Nephron progenitor cell (in vitro differentiated cells): Measurements from ENCODE around the gene ZMIZ2.
"Not testable (repeated sequence)": the region's sequence is repeated elsewhere in the genome, so short reads cannot be mapped to it uniquely, and the experiment has no call there.

Experiments used
- DNase-seq: peaks from one replicate; pipeline ENCODE4 v3.0.0; 2021
- H3K27ac Mint-ChIP-seq: 2 replicates; pipeline ENCODE4 v1.8.0; 2021; ENCODE audit warnings: mild to moderate bottlenecking, moderate library complexity, mixed read lengths
- H3K27me3 Mint-ChIP-seq: 2 replicates; pipeline ENCODE4 v1.8.0; 2021; ENCODE audit warnings: mild to moderate bottlenecking, low read depth, mixed read lengths; ENCODE audit not compliant: poor library complexity
- H3K36me3 Mint-ChIP-seq: 2 replicates; pipeline ENCODE4 v1.8.0; 2021; ENCODE audit warnings: low read depth, mixed read lengths
- H3K4me1 Mint-ChIP-seq: 2 replicates; pipeline ENCODE4 v1.8.0; 2021; ENCODE audit warnings: mixed read lengths
- H3K4me3 Mint-ChIP-seq: 2 replicates; pipeline ENCODE4 v1.8.0; 2021; ENCODE audit warnings: mild to moderate bottlenecking, moderate library complexity, mixed read lengths
- H3K9me3 Mint-ChIP-seq: 2 replicates; pipeline ENCODE4 v1.8.0; 2021; ENCODE audit warnings: mild to moderate bottlenecking, moderate library complexity, mixed read lengths
- TF ChIP-seq, protein P1 (sequence below): fragments of 200-600 bp; sonication (generic); IDR thresholded peaks from 2 replicates; pipeline ENCODE4 v1.5.0; 2021; ENCODE audit warnings: antibody characterized with exemption

ZMIZ2 gene

GRCh38 chr7:44772440-44772839 is 23.8 kb downstream of the ZMIZ2 start:
- DNase-seq: no peak
- no peak overlapping the region for H3K27ac Mint-ChIP-seq
- H3K4me1 Mint-ChIP-seq: peaks cover 39% of the 10 kb centered on the region
- H3K4me3 Mint-ChIP-seq: no peak overlapping the region
- peaks cover 21% of the 10 kb centered on the region for H3K27me3 Mint-ChIP-seq
- H3K9me3 Mint-ChIP-seq: no peaks in the 10 kb centered on the region
- TF ChIP-seq, protein P1, sequence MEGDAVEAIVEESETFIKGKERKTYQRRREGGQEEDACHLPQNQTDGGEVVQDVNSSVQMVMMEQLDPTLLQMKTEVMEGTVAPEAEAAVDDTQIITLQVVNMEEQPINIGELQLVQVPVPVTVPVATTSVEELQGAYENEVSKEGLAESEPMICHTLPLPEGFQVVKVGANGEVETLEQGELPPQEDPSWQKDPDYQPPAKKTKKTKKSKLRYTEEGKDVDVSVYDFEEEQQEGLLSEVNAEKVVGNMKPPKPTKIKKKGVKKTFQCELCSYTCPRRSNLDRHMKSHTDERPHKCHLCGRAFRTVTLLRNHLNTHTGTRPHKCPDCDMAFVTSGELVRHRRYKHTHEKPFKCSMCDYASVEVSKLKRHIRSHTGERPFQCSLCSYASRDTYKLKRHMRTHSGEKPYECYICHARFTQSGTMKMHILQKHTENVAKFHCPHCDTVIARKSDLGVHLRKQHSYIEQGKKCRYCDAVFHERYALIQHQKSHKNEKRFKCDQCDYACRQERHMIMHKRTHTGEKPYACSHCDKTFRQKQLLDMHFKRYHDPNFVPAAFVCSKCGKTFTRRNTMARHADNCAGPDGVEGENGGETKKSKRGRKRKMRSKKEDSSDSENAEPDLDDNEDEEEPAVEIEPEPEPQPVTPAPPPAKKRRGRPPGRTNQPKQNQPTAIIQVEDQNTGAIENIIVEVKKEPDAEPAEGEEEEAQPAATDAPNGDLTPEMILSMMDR: no peak
- H3K36me3 Mint-ChIP-seq: peaks cover 16% of the 10 kb centered on the region

DNA sequence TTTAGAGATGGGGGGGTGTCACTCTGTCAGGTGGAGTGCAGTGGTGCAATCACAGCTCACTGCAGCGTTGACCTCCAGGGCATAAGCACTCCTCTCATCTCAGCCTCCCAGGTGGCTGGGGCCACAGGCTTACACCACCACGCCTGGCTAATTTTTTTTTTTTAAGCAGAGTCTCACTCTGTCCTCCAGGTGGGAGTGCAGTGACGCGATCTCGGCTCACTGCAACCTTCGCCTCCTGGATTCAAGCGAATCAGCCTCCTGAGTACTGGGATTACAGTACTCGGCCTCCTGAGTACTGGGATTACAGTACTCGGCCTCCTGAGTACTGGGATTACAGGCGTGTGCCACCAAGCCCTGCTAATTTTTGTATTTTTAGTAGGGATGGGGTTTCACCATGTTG is 24.2 kb downstream of the ZMIZ2 start:
- no peak overlapping the region for H3K27ac Mint-ChIP-seq
- peaks cover 21% of the 10 kb centered on the region for H3K27me3 Mint-ChIP-seq
- H3K9me3 Mint-ChIP-seq: no peaks in the 10 kb centered on the region
- no peak overlapping the region for H3K4me3 Mint-ChIP-seq
- no peak for DNase-seq
- TF ChIP-seq, protein P1: no peak
- peaks cover 35% of the 10 kb centered on the region for H3K4me1 Mint-ChIP-seq
- peaks cover 12% of the 10 kb centered on the region for H3K36me3 Mint-ChIP-seq

GRCh38 chr7:44774486-44774885 is 25.8 kb downstream of the ZMIZ2 start:
- H3K4me1 Mint-ChIP-seq: peaks cover 19% of the 10 kb centered on the region
- not testable (repeated sequence) for H3K4me3 Mint-ChIP-seq, H3K27ac Mint-ChIP-seq, DNase-seq, H3K36me3 Mint-ChIP-seq, H3K9me3 Mint-ChIP-seq
- peaks cover 16% of the 10 kb centered on the region for H3K27me3 Mint-ChIP-seq

- peaks cover 10% of the 10 kb centered on the region for H3K4me1 Mint-ChIP-seq
- TF ChIP-seq, protein P1: no peak
- peaks cover 16% of the 10 kb centered on the region for H3K27me3 Mint-ChIP-seq
- no peaks in the 10 kb centered on the region for H3K36me3 Mint-ChIP-seq
- H3K9me3 Mint-ChIP-seq: no peaks in the 10 kb centered on the region
- H3K4me3 Mint-ChIP-seq: no peak overlapping the region
- H3K27ac Mint-ChIP-seq: no peak overlapping the region
- DNase-seq: no peak
Measured at GRCh38 chr7:44775383-44776107, 26.9 kb downstream of the ZMIZ2 start.

- Mint-ChIP-seq H3K27me3 (peaks cover 14% of the 10 kb centered on the region), H3K4me1 (peaks cover 8% of the 10 kb centered on the region), H3K4me3 (no peak overlapping the region), H3K27ac (no peak overlapping the region), H3K36me3 (no peaks in the 10 kb centered on the region), H3K9me3 (no peaks in the 10 kb centered on the region)
- no peak for DNase-seq
- TF ChIP-seq, protein P1: no peak
Measured at GRCh38 chr7:44776211-44776610, 27.6 kb downstream of the ZMIZ2 start.

DNA sequence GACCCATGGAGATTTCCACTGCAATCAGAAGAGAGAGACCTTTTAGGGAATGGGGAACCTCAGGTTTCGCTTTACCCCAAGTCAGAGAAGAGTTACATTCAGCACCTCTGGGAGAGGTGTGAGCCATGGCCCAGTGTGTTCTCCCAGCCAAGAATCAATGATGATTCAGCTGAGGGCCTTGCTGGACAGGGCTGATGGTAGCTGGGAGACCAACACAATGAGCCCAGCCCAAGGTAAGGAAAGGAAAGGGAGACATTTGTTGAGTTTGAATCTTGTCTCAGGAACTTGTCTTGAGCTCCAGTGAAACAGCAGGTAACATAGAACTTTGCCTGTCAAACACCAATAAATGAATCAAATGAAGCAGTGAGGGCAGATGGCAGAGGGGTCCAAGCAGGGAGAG is 33.8 kb downstream of the ZMIZ2 start:
- Mint-ChIP-seq H3K27ac (peak overlapping the region; percentile 36), H3K9me3 (peaks cover 26% of the 10 kb centered on the region), H3K4me3 (no peak overlapping the region), H3K36me3 (no peaks in the 10 kb centered on the region), H3K27me3 (peaks cover 27% of the 10 kb centered on the region), H3K4me1 (no peaks in the 10 kb centered on the region)
- TF ChIP-seq, protein P1: no peak
- no peak for DNase-seq
